PC-3 (cell line): ENCODE results near the gene GPR137C. TPM values are rescaled to one million over a fixed set of nuclear protein-coding genes. Genes with fewer than 3 reads are reported as not detected.

Experiments
- ATAC-seq: fragments of 200-7000 bp; cut with Tn5 transposase; 2 replicates; pipeline ENCODE4 v1.9.1; 2020; ENCODE audit warnings: mild to moderate bottlenecking, moderate library complexity
- Bru-seq: library from RNA; stranded (reverse); fragments of 400-500 nt; gene quantifications from one replicate; lab custom pipeline; 2021; lab: Mats Ljungman, UMichigan
- BruChase-seq, 2 experiments: library from RNA; stranded (reverse); fragments of 400-500 nt; gene quantifications; one replicate each; lab custom pipeline; 2021; lab: Mats Ljungman, UMichigan
- BruUV-seq: library from RNA; stranded (reverse); fragments of 400-500 nt; replicated peaks from 2 replicates; lab custom pipeline; 2021; lab: Mats Ljungman, UMichigan
- CTCF ChIA-PET: fragments of 300-600 bp; sonication (Branson Sonifier 250); formaldehyde crosslinking; loops from one replicate; lab custom pipeline; 2022; ENCODE audit warnings: antibody characterized with exemption; lab: Charles Lee
- POLR2A ChIA-PET: fragments of 300-600 bp; sonication (Branson Sonifier 250); formaldehyde crosslinking; loops from one replicate; lab custom pipeline; 2022; ENCODE audit warnings: antibody characterized with exemption; ENCODE audit not compliant: unreplicated experiment; lab: Charles Lee
- DNase-seq: peaks from one replicate; pipeline ENCODE4 v3.0.0-alpha.2; 2015
- H2AFZ ChIP-seq: fragments of 300-600 bp; sonication (generic); 2 replicates; pipeline ENCODE4 v1.6.0; 2016; ENCODE audit warnings: antibody characterized with exemption, low read length
- H3F3A ChIP-seq: fragments of 300-600 bp; sonication (generic); one replicate; pipeline ENCODE4 v1.6.0; 2017; ENCODE audit warnings: antibody characterized with exemption, low read length, control low read depth, mild to moderate bottlenecking; ENCODE audit not compliant: unreplicated experiment
- H3K27ac ChIP-seq: fragments of 300-600 bp; sonication (generic); 2 replicates; pipeline ENCODE4 v1.5.1; 2016; ENCODE audit warnings: mild to moderate bottlenecking, low read length
- H3K27me3 ChIP-seq: fragments of 300-600 bp; sonication (generic); 2 replicates; pipeline ENCODE4 v1.6.1; 2016; ENCODE audit warnings: low read length, mixed read lengths
- H3K36me3 ChIP-seq: fragments of 300-600 bp; sonication (generic); 2 replicates; pipeline ENCODE4 v1.6.1; 2016; ENCODE audit warnings: low read depth, mixed run types, low read length, mixed read lengths
- H3K4me1 ChIP-seq: fragments of 300-600 bp; sonication (generic); 2 replicates; pipeline ENCODE4 v1.5.1; 2016; ENCODE audit warnings: low read length; ENCODE audit not compliant: insufficient read depth
- H3K4me2 ChIP-seq: fragments of 300-600 bp; sonication (generic); 2 replicates; pipeline ENCODE4 v1.6.0; 2016; ENCODE audit warnings: low read length
- H3K4me3 ChIP-seq: fragments of 300-600 bp; sonication (generic); 2 replicates; pipeline ENCODE4 v1.5.1; 2016; ENCODE audit warnings: mild to moderate bottlenecking, low read length, mixed read lengths
- H3K79me2 ChIP-seq: fragments of 300-600 bp; sonication (generic); 2 replicates; pipeline ENCODE4 v1.6.1; 2017; ENCODE audit warnings: low read length, mixed read lengths
- H3K9ac ChIP-seq: fragments of 300-600 bp; sonication (generic); 2 replicates; pipeline ENCODE4 v1.6.0; 2016; ENCODE audit warnings: mild to moderate bottlenecking, low read length
- H3K9me2 ChIP-seq: fragments of 300-600 bp; sonication (generic); replicated peaks from 2 replicates; pipeline ENCODE4 v1.6.1; 2016; ENCODE audit warnings: mixed run types, low read length, mixed read lengths
- H3K9me3 ChIP-seq: fragments of 300-600 bp; sonication (generic); 2 replicates; pipeline ENCODE4 v1.6.1; 2016; ENCODE audit warnings: low read length, mixed read lengths
- H4K20me1 ChIP-seq: fragments of 300-600 bp; sonication (generic); 2 replicates; pipeline ENCODE4 v1.6.1; 2016; ENCODE audit warnings: low read length, mixed read lengths
- EZH2 ChIP-seq: fragments of 300-600 bp; sonication (generic); IDR thresholded peaks from one replicate; pipeline ENCODE4 v1.6.1; 2017; ENCODE audit warnings: antibody characterized with exemption, mild to moderate bottlenecking, low read length; ENCODE audit not compliant: unreplicated experiment
- EZH2phosphoT487 ChIP-seq: fragments of 300-600 bp; sonication (generic); IDR thresholded peaks from 2 replicates; pipeline ENCODE4 v1.6.1; 2018; ENCODE audit warnings: mild to moderate bottlenecking, antibody characterized with exemption, low read length, borderline replicate concordance
- intact Hi-C: fragments of 100-400 bp; cut with micrococcal nuclease; formaldehyde crosslinking; loops from 2 replicates; pipeline ENCODE4 v1.9.0; 2023
- long read RNA-seq: library from polyadenylated mRNA; unstranded; transcript quantifications from one replicate; pipeline ENCODE4 v2.0.0, GENCODE V29; 2021; ENCODE audit not compliant: unreplicated experiment
- total RNA-seq: library from RNA; depleted of rRNA; stranded (reverse); fragments of >200 nt; gene quantifications from 2 replicates; pipeline ENCODE4 v1.2.3, GENCODE V29; 2014; rRNA removed
- TF ChIP-seq, protein P1 (sequence below): fragments of 300-600 bp; sonication (generic); conservative IDR thresholded peaks from 2 replicates; pipeline ENCODE4 v1.5.1; 2017; ENCODE audit warnings: antibody characterized with exemption, low read depth, mild to moderate bottlenecking, low read length

GPR137C gene, protein sequence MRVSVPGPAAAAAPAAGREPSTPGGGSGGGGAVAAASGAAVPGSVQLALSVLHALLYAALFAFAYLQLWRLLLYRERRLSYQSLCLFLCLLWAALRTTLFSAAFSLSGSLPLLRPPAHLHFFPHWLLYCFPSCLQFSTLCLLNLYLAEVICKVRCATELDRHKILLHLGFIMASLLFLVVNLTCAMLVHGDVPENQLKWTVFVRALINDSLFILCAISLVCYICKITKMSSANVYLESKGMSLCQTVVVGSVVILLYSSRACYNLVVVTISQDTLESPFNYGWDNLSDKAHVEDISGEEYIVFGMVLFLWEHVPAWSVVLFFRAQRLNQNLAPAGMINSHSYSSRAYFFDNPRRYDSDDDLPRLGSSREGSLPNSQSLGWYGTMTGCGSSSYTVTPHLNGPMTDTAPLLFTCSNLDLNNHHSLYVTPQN
- total RNA-seq (0.63 and 0.91 TPM in 2 replicates), Bru-seq, nascent RNA (percentile 46 among the genes with signal in this experiment), BruChase-seq, experiment 1, labeled RNA remaining after a 6-hour chase (percentile 49 among the genes with signal in this experiment), BruChase-seq, experiment 2, labeled RNA remaining after a 2-hour chase (percentile 47 among the genes with signal in this experiment)
- long read RNA-seq, partial matches to known transcripts, result 2 of 6 reads
- long read RNA-seq, other reads (novel, unspliced or antisense), result 1 of 6 reads

DNA sequence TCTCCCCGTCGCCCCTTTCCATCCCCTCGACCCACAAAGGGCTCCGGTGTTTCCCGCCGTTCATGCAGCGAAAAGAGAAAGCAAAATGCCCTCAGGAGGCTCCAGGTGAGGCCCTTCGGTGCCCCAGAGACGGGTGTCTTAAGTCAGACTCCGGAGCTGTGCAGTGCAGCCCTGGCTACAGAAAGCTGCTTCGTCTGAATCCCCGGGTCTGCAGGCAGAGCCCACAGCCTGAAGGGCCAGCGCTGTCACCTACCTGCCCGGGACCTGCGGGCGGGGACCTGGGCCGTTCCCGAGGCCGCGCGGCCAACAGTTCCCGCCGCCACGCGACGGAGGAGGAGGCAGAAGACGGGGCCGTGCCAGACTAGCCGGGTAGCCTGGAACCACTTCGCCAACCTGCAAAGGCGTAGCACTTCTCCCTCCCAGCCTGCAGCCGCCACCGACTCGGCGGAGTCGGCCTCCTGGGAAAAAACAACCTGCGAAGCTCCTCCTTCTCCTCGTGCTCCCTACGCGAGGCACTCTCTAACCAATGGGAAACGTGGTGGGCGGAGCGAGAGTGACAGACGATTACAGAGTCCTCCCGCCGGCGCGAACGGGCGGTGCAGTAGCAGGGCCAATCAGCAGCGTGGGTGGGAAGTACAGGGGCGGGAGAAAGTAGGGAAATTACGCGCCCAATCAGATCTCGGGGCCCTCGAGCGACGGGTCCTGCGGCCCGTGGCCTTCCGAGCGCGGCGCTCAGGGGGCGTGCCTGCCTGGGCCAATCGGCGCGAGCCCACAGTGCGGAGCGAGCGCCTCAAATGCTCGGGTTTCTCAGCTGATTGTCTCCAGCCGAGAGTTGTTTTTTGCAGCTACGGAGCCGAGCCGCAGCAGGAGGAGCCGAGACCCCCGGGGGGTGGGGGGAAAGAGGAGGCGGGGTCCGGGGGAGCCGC is at the start of gene GPR137C, which contains the start of gene TXNDC16:
Gene GPR137C (plus strand): TSS at position 774 of the 926 bp plus-strand sequence. CDS start 312 bp downstream, outside the sequence.
Gene TXNDC16 (minus strand): TSS at position 443 of the 926 bp plus-strand sequence. CDS start 8,948 bp downstream, outside the sequence.
- H3K4me2 ChIP-seq, result peak within 1 kb of the TSS; percentile 100
- peak within 1 kb of the TSS; percentile 10; the same call in 1 of the 2 replicates for H3K27ac ChIP-seq
- BruUV-seq, result TSS peak; percentile 72

DNA sequence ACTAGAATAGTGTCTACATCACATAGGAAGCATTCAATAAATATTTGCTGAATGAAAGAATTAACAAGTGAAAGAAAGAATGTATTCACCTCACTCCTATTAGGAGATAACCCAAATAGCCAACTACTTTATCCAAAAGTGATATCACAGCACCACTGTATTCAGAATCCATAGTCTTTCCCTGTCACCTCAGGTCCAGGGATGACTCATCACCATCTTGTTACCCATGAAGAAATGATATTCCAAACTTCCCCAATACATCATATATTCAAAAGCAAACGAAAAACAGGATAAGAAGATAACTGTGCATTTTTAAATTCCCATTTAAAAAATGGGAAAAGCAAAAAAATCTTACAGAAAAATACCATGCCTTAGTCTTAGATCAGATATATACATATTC is 39.4 kb upstream of the GPR137C start:
- BruUV-seq, result no TSS peak
- H3K9ac ChIP-seq, result no peak overlapping the region
- no peak overlapping the region for H2AFZ ChIP-seq
- H3K4me3 ChIP-seq, result no peak overlapping the region
- no peaks in the 10 kb centered on the region for H3K79me2 ChIP-seq
- no peaks in the 10 kb centered on the region for H3K27me3 ChIP-seq
- H3K4me1 ChIP-seq, result peaks cover 12% of the 10 kb centered on the region
- no peak for DNase-seq
- H3K9me3 ChIP-seq, result no peaks in the 10 kb centered on the region
- intact Hi-C loops, result no loop called here
- CTCF ChIA-PET, result no interaction called here
- POLR2A ChIA-PET, result no interaction called here
- H3K9me2 ChIP-seq, result no peaks in the 10 kb centered on the region
- ATAC-seq, result no peak
- no peak overlapping the region for H3K4me2 ChIP-seq
- H3K27ac ChIP-seq, result no peak overlapping the region
- TF ChIP-seq, protein P1, sequence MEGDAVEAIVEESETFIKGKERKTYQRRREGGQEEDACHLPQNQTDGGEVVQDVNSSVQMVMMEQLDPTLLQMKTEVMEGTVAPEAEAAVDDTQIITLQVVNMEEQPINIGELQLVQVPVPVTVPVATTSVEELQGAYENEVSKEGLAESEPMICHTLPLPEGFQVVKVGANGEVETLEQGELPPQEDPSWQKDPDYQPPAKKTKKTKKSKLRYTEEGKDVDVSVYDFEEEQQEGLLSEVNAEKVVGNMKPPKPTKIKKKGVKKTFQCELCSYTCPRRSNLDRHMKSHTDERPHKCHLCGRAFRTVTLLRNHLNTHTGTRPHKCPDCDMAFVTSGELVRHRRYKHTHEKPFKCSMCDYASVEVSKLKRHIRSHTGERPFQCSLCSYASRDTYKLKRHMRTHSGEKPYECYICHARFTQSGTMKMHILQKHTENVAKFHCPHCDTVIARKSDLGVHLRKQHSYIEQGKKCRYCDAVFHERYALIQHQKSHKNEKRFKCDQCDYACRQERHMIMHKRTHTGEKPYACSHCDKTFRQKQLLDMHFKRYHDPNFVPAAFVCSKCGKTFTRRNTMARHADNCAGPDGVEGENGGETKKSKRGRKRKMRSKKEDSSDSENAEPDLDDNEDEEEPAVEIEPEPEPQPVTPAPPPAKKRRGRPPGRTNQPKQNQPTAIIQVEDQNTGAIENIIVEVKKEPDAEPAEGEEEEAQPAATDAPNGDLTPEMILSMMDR, result no peak
- no peak for TF ChIP-seq EZH2phosphoT487
- TF ChIP-seq EZH2, result no peak
- H3F3A ChIP-seq, result no peaks in the 10 kb centered on the region
- no peaks in the 10 kb centered on the region for H3K36me3 ChIP-seq
- no peaks in the 10 kb centered on the region for H4K20me1 ChIP-seq

More for the DNA sequence above, at the start of gene GPR137C, which contains the start of gene TXNDC16:
- Histone ChIP-seq H3K9me3 (no peaks in the 10 kb centered on the region), H2AFZ (peak within 1 kb of the TSS; percentile 95), H3K4me3 (peak within 1 kb of the TSS; percentile 87), H4K20me1 (no peaks in the 10 kb centered on the region), H3K36me3 (no peaks in the 10 kb centered on the region), H3K79me2 (peaks cover 13% of the 10 kb centered on the region), H3K9ac (peak within 1 kb of the TSS; percentile 75), H3K4me1 (peaks cover 20% of the 10 kb centered on the region), H3F3A (no peaks in the 10 kb centered on the region), H3K9me2 (no peaks in the 10 kb centered on the region), H3K27me3 (no peaks in the 10 kb centered on the region)
- intact Hi-C loops, result loop anchor here (1.0 to 10.0 kb wide), 8 partner anchors 72 to 752 kb away; partner anchors contain the start of genes FERMT2 and GNPNAT1
- POLR2A ChIA-PET, result interaction anchor here (0.6 to 1.0 kb wide), 10 partner anchors 9 to 476 kb away, joined by 3 to 12 read pairs (median 3); no protein-coding TSS in a partner anchor
- CTCF ChIA-PET, result interaction anchor here (0.5 to 1.0 kb wide), 9 partner anchors 13 to 1795 kb away, joined by 3 to 6 read pairs (median 3); no protein-coding TSS in a partner anchor
- DNase-seq (peak; percentile 100), ATAC-seq (peak; percentile 91)
- TF ChIP-seq EZH2 (no peak), EZH2phosphoT487 (no peak)
- TF ChIP-seq, protein P1, result no peak
